Neuronal stem cell (in vitro differentiated cells): Measurements from ENCODE around the gene ANKRD33B.

Source experiments
- DNase-seq: peaks from one replicate; pipeline ENCODE4 v3.0.0-alpha.2; 2013; ENCODE audit warnings: low spot score
- H2AFZ ChIP-seq: one replicate; pipeline ENCODE4 v1.6.1; 2013; ENCODE audit warnings: mild to moderate bottlenecking, low read length, inconsistent platforms
- H2AK5ac ChIP-seq: 2 replicates; pipeline ENCODE4 v1.6.1; 2013; ENCODE audit warnings: low read depth, mild to moderate bottlenecking, inconsistent platforms, low read length, moderate library complexity, mixed read lengths
- H2BK120ac ChIP-seq: 2 replicates; pipeline ENCODE4 v1.6.1; 2013; ENCODE audit warnings: low read depth, mild to moderate bottlenecking, inconsistent platforms, low read length, moderate library complexity, mixed read lengths
- H2BK12ac ChIP-seq: one replicate; pipeline ENCODE4 v1.6.1; 2013; ENCODE audit warnings: low read length, inconsistent platforms
- H2BK15ac ChIP-seq: 2 replicates; pipeline ENCODE4 v1.6.1; 2013; ENCODE audit warnings: mild to moderate bottlenecking, low read length, inconsistent platforms, mixed read lengths
- H2BK5ac ChIP-seq: one replicate; pipeline ENCODE4 v1.6.1; 2013; ENCODE audit warnings: inconsistent platforms, mild to moderate bottlenecking, low read length, moderate library complexity
- H3K14ac ChIP-seq: one replicate; pipeline ENCODE4 v1.6.1; 2013; ENCODE audit warnings: low read length, inconsistent platforms
- H3K18ac ChIP-seq: 2 replicates; pipeline ENCODE4 v1.6.1; 2013; ENCODE audit warnings: low read length, inconsistent platforms
- H3K23ac ChIP-seq: 2 replicates; pipeline ENCODE4 v1.6.1; 2013; ENCODE audit warnings: low read depth, mild to moderate bottlenecking, mixed read lengths, low read length, inconsistent platforms; ENCODE audit not compliant: poor library complexity
- H3K27ac ChIP-seq: replicated peaks from 3 replicates; pipeline ENCODE4 v1.5.1; 2013; ENCODE audit warnings: low read length, inconsistent platforms
- H3K27me3 ChIP-seq, 3 experiments: 2 replicates each; pipeline ENCODE4 v1.6.1; 2013; ENCODE audit warnings: low read length in 3 of 3, mild to moderate bottlenecking in 2 of 3, inconsistent platforms in 1 of 3, low read depth in 1 of 3, mixed read lengths in 1 of 3, moderate library complexity in 1 of 3; ENCODE audit not compliant: control insufficient read depth in 3 of 3, insufficient read depth in 3 of 3
- H3K36me3 ChIP-seq, 2 donors: replicated peaks in 1 of 2; 2 replicates each; pipeline ENCODE4 v1.6.1; 2013; ENCODE audit warnings: low read length in 2 of 2; ENCODE audit not compliant: control insufficient read depth in 2 of 2, insufficient read depth in 2 of 2
- H3K4ac ChIP-seq: 2 replicates; pipeline ENCODE4 v1.6.1; 2013; ENCODE audit warnings: inconsistent platforms, mild to moderate bottlenecking, low read length, moderate library complexity
- H3K4me1 ChIP-seq, 2 donors: 1 replicate in 1 of 2; 2 replicates in 1 of 2; pipeline ENCODE4 v1.6.1; 2013; ENCODE audit warnings: low read length in 2 of 2, low read depth in 1 of 2; ENCODE audit not compliant: control insufficient read depth in 2 of 2, insufficient read depth in 1 of 2
- H3K4me2 ChIP-seq: one replicate; pipeline ENCODE4 v1.6.1; 2013; ENCODE audit warnings: mild to moderate bottlenecking, low read length, inconsistent platforms; ENCODE audit not compliant: insufficient read depth, poor library complexity, severe bottlenecking
- H3K4me3 ChIP-seq, 2 donors: 2 replicates each; pipeline ENCODE4 v1.5.1; 2013; ENCODE audit warnings: low read length in 2 of 2, mild to moderate bottlenecking in 2 of 2, inconsistent platforms in 1 of 2, moderate library complexity in 1 of 2
- H3K79me1 ChIP-seq: one replicate; pipeline ENCODE4 v1.6.1; 2013; ENCODE audit warnings: low read depth, mild to moderate bottlenecking, inconsistent platforms, low read length, moderate library complexity
- H3K9ac ChIP-seq: one replicate; pipeline ENCODE4 v1.6.1; 2013; ENCODE audit warnings: mild to moderate bottlenecking, low read depth, low read length, inconsistent platforms; ENCODE audit not compliant: poor library complexity
- H3K9me3 ChIP-seq, 2 donors: replicated peaks in 1 of 2; 2 replicates each; pipeline versions ENCODE3 to v1.6.1; 2013; ENCODE audit warnings: low read length in 2 of 2, mild to moderate bottlenecking in 2 of 2, inconsistent platforms in 1 of 2, low read depth in 1 of 2, mixed read lengths in 1 of 2, moderate library complexity in 1 of 2; ENCODE audit not compliant: control insufficient read depth in 2 of 2, insufficient read depth in 1 of 2
- H4K8ac ChIP-seq: one replicate; pipeline ENCODE4 v1.6.1; 2013; ENCODE audit warnings: low read depth, mild to moderate bottlenecking, inconsistent platforms, low read length, moderate library complexity
- H4K91ac ChIP-seq: one replicate; pipeline ENCODE4 v1.6.1; 2013; ENCODE audit warnings: low read length, low read depth, mild to moderate bottlenecking, inconsistent platforms; ENCODE audit not compliant: poor library complexity
- WGBS, 2 donors: extraction: QIAGEN DNeasy Blood & Tissue Kit; methylation state at CpG; one replicate each; pipeline ENCODE4 v1.1.7; 2013; ENCODE audit warnings: missing lambda C conversion rate in 2 of 2, mixed read lengths in 1 of 2; ENCODE audit not compliant: insufficient read length in 2 of 2, insufficient replicate concordance in 1 of 2; ENCODE audit errors: extremely low coverage in 2 of 2; 5-methylcytosine and 5-hydroxymethylcytosine counted together

The ANKRD33B gene

GRCh38 chr5:10633271-10634049 is 69.6 kb downstream of the ANKRD33B start:
- Histone ChIP-seq H2BK15ac (no peak overlapping the region), H3K4ac (no peak overlapping the region), H3K4me3 (no peak overlapping the region), H2AK5ac (no peak overlapping the region), H3K4me2 (no peak overlapping the region), H2BK5ac (no peak overlapping the region), H2BK120ac (no peak overlapping the region), H4K91ac (no peak overlapping the region), H3K27me3 (peaks cover 0 to 3% (median 0%) of the 10 kb centered on the region in 3 experiments), H3K79me1 (peaks cover 3% of the 10 kb centered on the region), H3K9me3 (peaks cover 1 to 2% of the 10 kb centered on the region in 2 donors), H2AFZ (no peak overlapping the region), H2BK12ac (no peak overlapping the region), H3K27ac (no peak overlapping the region), H3K36me3 (peaks cover 0 to 2% of the 10 kb centered on the region in 2 donors), H3K14ac (no peak overlapping the region), H3K4me1 (peaks cover 0 to 18% of the 10 kb centered on the region in 2 donors), H3K18ac (no peak overlapping the region), H3K23ac (no peak overlapping the region), H4K8ac (no peak overlapping the region), H3K9ac (no peak overlapping the region)
- no CpG with 5 or more reads among the region's 28 CpGs for WGBS, 2 donors
- no peak for DNase-seq

DNA sequence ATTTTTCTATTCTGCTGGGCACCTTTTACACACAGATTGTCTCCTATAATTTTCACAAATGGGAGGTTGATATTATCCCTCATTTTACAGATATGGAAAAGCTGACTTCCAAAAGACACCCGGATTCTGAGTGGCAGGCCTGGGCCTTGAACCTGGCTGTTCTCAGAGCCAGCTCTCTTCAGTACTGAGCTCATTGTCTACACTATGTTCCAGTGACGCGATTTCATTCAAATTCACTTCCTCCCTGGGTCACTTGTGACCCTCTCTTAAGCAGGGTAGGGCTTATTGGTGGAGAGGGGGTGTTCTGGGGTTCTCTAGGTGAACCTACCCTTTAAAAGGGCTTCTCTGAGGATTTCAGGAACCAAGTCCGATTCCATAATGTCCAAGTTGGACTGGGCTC is 70.2 kb downstream of the ANKRD33B start:
- Histone ChIP-seq H2BK15ac (no peak overlapping the region), H2BK120ac (no peak overlapping the region), H3K4me2 (no peak overlapping the region), H3K27ac (no peak overlapping the region), H3K79me1 (peaks cover 5% of the 10 kb centered on the region), H3K9me3 (peaks cover 3 to 4% of the 10 kb centered on the region in 2 donors), H3K4me3 (no peak overlapping the region), H3K18ac (no peak overlapping the region), H2AK5ac (no peak overlapping the region), H3K4me1 (peaks cover 0 to 18% of the 10 kb centered on the region in 2 donors), H3K9ac (no peak overlapping the region), H2BK5ac (no peak overlapping the region), H3K27me3 (peaks cover 0 to 3% (median 0%) of the 10 kb centered on the region in 3 experiments), H3K14ac (no peak overlapping the region), H4K91ac (no peak overlapping the region), H4K8ac (no peak overlapping the region), H3K23ac (no peak overlapping the region), H2AFZ (no peak overlapping the region), H3K4ac (no peak overlapping the region), H3K36me3 (peaks cover 0 to 4% of the 10 kb centered on the region in 2 donors), H2BK12ac (no peak overlapping the region)
- no peak for DNase-seq
- WGBS, 2 donors, result no CpG with 5 or more reads among the region's 4 CpGs

DNA sequence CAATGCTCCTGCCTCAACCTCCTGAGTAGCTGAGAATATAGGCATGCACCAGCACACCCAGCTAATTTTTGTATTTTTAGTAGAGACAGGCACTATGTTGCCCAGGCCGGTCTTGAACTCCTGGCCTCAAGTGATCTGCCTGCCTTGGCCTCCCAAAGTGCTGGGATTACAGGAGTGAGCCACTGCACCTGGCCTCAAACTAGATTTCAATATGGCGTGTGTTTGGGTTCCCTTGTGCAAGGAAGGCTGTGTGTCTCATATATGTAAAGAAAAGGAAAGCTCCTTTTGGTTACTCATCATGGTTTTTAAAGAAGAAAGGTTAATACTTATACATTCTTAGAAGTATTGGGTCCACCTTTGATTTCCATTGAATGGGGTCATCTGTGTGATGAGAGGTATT is 70.7 kb downstream of the ANKRD33B start:
- Histone ChIP-seq H3K27me3 (peaks cover 0 to 3% (median 0%) of the 10 kb centered on the region in 3 experiments), H2AFZ (no peak overlapping the region), H3K23ac (no peak overlapping the region), H2BK12ac (no peak overlapping the region), H3K9ac (no peak overlapping the region), H3K79me1 (peaks cover 5% of the 10 kb centered on the region), H2BK5ac (no peak overlapping the region), H4K91ac (no peak overlapping the region), H2BK15ac (no peak overlapping the region), H3K4me2 (no peak overlapping the region), H2AK5ac (no peak overlapping the region), H3K4me1 (peaks cover 0 to 18% of the 10 kb centered on the region in 2 donors), H3K4ac (no peak overlapping the region), H3K27ac (no peak overlapping the region), H3K4me3 (no peak overlapping the region), H3K18ac (no peak overlapping the region), H3K36me3 (peaks cover 0 to 4% of the 10 kb centered on the region in 2 donors), H3K14ac (no peak overlapping the region), H2BK120ac (no peak overlapping the region), H4K8ac (no peak overlapping the region), H3K9me3 (peaks cover 3 to 4% of the 10 kb centered on the region in 2 donors)
- WGBS, 2 donors, result no CpG with 5 or more reads among the region's 2 CpGs
- no peak for DNase-seq

DNA sequence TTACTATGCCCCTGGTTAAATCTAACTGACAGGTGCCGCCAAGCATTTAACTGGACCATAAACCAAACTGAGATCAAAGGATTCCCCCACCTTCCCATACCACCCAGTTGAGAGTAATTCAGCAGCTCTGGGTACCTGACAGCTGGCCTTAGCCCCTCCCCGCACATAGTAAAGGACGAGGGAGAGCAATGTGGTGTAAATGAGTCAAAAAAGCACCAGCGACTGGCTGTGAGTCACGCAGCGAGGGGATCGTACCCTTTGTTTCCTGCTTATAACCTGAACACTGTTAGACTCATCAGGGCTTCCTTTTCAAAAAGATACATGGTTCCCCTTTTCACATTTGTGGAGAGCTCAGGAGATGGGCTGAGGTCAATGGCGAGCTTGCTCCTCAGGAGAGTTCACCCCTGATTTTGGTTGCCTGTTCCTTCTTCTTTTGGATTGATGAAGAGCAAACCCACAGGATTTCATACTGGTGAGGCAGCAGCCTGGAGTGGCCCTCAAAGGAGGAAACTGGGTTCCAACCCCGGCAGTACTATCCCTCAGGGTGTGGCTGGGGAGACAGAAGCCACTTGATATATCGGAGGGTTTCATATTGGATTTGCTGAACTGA is 71.5 kb downstream of the ANKRD33B start:
- Histone ChIP-seq H4K91ac (no peak overlapping the region), H3K4me1 (peaks cover 0 to 18% of the 10 kb centered on the region in 2 donors), H3K4ac (no peak overlapping the region), H3K27me3 (peaks cover 0 to 3% (median 0%) of the 10 kb centered on the region in 3 experiments), H2BK12ac (no peak overlapping the region), H3K4me2 (no peak overlapping the region), H2AFZ (no peak overlapping the region), H2BK120ac (no peak overlapping the region), H2BK15ac (no peak overlapping the region), H2AK5ac (no peak overlapping the region), H3K36me3 (peaks cover 0 to 4% of the 10 kb centered on the region in 2 donors), H3K23ac (no peak overlapping the region), H3K79me1 (peaks cover 5% of the 10 kb centered on the region), H3K9me3 (peaks cover 3 to 4% of the 10 kb centered on the region in 2 donors), H2BK5ac (no peak overlapping the region), H4K8ac (no peak overlapping the region), H3K14ac (no peak overlapping the region), H3K4me3 (no peak overlapping the region), H3K18ac (no peak overlapping the region), H3K27ac (no peak overlapping the region), H3K9ac (no peak overlapping the region)
- no CpG with 5 or more reads among the region's 10 CpGs for WGBS, 2 donors
- DNase-seq, result no peak
